ENCODE results near the gene KRT2. TPM values are rescaled to one million over a fixed set of nuclear protein-coding genes. Genes with fewer than 3 reads are reported as not detected.

Gene KRT2
- total and polyA plus RNA-seq, 2 donors (not counting 1 experiment from before 2014, with no cell fraction given), result 0.04 TPM; not detected in 1

DNA sequence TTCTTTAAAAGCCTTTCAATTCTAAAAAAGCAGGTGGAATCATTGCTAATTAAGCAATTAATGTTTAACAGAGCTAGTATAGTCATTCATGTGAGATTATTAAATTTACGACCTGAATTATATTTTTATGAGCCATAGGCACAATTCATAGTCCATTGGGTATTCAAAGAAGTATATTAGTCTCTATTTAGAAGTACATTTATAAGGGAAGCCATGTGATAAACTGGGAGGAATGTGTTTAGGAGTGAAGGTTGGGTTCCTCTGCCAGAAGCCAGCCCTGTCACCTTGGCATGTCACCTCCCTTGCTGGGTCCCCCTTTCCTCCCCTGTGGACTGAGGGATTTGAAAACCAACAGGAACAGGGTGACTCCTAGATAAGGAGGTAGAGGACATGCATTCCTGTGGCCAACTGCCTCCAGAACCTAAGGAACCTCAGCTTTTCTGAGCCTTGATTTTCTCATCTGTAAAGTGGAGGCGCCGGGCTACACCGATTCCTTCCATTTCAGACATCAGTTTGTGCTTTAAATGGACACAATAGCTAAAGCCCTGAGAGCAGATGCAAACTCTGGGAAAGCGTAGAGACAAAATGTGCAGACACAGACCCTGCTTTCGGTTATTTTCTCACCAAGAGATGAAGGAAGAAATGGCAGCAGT, 5.4 kb upstream of the KRT2 start:
- ATAC-seq (ENCODE audit: low read depth) (no peak), DNase-seq (no peak)
- no peak for TF ChIP-seq EZH2 (IDR thresholded peaks at IDR 0.05; ENCODE audit: borderline replicate concordance, insufficient read depth, low read depth, low read length, poor library complexity, severe bottlenecking)
- TF ChIP-seq, protein P1, sequence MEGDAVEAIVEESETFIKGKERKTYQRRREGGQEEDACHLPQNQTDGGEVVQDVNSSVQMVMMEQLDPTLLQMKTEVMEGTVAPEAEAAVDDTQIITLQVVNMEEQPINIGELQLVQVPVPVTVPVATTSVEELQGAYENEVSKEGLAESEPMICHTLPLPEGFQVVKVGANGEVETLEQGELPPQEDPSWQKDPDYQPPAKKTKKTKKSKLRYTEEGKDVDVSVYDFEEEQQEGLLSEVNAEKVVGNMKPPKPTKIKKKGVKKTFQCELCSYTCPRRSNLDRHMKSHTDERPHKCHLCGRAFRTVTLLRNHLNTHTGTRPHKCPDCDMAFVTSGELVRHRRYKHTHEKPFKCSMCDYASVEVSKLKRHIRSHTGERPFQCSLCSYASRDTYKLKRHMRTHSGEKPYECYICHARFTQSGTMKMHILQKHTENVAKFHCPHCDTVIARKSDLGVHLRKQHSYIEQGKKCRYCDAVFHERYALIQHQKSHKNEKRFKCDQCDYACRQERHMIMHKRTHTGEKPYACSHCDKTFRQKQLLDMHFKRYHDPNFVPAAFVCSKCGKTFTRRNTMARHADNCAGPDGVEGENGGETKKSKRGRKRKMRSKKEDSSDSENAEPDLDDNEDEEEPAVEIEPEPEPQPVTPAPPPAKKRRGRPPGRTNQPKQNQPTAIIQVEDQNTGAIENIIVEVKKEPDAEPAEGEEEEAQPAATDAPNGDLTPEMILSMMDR (IDR thresholded peaks at IDR 0.05), result no peak
- Histone ChIP-seq H3K4me2 (replicated peaks; ENCODE audit: low read depth, low read length, poor library complexity, severe bottlenecking) (no peak overlapping the region), H3K9ac (ENCODE audit: low read length) (no peak overlapping the region), H3K27me3 (replicated peaks in 1 of 4; ENCODE audit: control extremely low read depth in 1 of 4, control insufficient read depth in 3 of 4, insufficient read depth in 4 of 4, low read length in 3 of 4) (peaks cover 0 to 8% (median 0%) of the 10 kb centered on the region in 4 experiments), H3K36me3 (replicated peaks in 1 of 2; ENCODE audit: control extremely low read depth in 1 of 2, control insufficient read depth in 1 of 2, extremely low read depth in 1 of 2, insufficient read depth in 2 of 2, low read length in 1 of 2) (no peaks in the 10 kb centered on the region), H2AFZ (ENCODE audit: insufficient read depth, low read depth, low read length, poor library complexity, severe bottlenecking) (no peak overlapping the region), H3K79me2 (ENCODE audit: control insufficient read depth, insufficient read depth, low read length) (no peaks in the 10 kb centered on the region), H4K20me1 (ENCODE audit: control insufficient read depth, insufficient read depth, low read length, poor library complexity, severe bottlenecking) (no peaks in the 10 kb centered on the region), H3K27ac (ENCODE audit: low read length in 2 of 2) (no peak overlapping the region), H3K9me3 (ENCODE audit: control extremely low read depth in 1 of 3, control insufficient read depth in 2 of 3, insufficient read depth in 1 of 3, low read length in 2 of 3) (no peaks in the 10 kb centered on the region), H3K4me3 (ENCODE audit: control extremely low read depth in 1 of 5, extremely low read depth in 1 of 5, insufficient read depth in 1 of 5, low read depth in 2 of 5, low read length in 4 of 5) (no peak overlapping the region), H3K4me1 (ENCODE audit: control insufficient read depth in 2 of 2, insufficient read depth in 2 of 2, low read length in 2 of 2) (no peaks in the 10 kb centered on the region)
- intact Hi-C loops (cut with micrococcal nuclease), result no loop called here
- ChIA-PET POLR2A (no interaction called here), CTCF (no interaction called here)
- 87% methylated on average over 3 of the region's 6 CpGs for WGBS (ENCODE audit: insufficient coverage)
- H3K27me3 Mint-ChIP-seq, result peaks cover 27% of the 10 kb centered on the region
- H3K27ac Mint-ChIP-seq, result no peak overlapping the region
- H3K4me3 Mint-ChIP-seq, result no peak overlapping the region
- H3K4me1 Mint-ChIP-seq, result no peaks in the 10 kb centered on the region
- H3K9me3 Mint-ChIP-seq (ENCODE audit: insufficient read depth), result no peaks in the 10 kb centered on the region

DNA sequence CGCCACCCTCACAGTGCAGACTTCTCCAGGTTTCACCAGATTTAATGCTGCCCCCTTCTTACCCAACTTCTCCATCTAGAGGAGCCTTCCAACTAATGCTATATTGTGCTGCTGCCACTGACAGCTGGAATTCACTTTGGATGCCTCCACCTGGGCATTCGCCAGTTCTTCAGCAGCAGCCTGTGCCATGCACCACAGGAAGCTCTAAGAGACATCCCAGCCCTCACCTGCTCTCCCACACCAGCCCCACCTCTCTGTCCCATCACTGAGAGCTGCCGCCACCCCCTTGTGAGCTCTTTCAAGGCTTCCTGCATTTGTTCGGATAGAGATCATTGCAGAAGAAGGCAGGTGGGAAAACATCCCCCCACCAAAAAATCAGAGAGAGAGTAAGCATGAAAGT, 4.6 kb upstream of the KRT2 start:
- CTCF ChIA-PET, result no interaction called here
- DNase-seq, result no peak
- Mint-ChIP-seq H3K27ac (no peak overlapping the region), H3K4me1 (no peaks in the 10 kb centered on the region), H3K4me3 (no peak overlapping the region), H3K9me3 (ENCODE audit: insufficient read depth) (no peaks in the 10 kb centered on the region), H3K27me3 (peaks cover 25% of the 10 kb centered on the region)
- no peak overlapping the region for H2AFZ ChIP-seq (ENCODE audit: insufficient read depth, low read depth, low read length, poor library complexity, severe bottlenecking)
- ATAC-seq (ENCODE audit: low read depth), result no peak
- peaks cover 0 to 8% (median 0%) of the 10 kb centered on the region in 4 experiments for H3K27me3 ChIP-seq (replicated peaks in 1 of 4; ENCODE audit: control extremely low read depth in 1 of 4, control insufficient read depth in 3 of 4, insufficient read depth in 4 of 4, low read length in 3 of 4)
- WGBS (ENCODE audit: insufficient coverage), result 95% methylated on average over 2 of the region's 4 CpGs
- no peaks in the 10 kb centered on the region for H4K20me1 ChIP-seq (ENCODE audit: control insufficient read depth, insufficient read depth, low read length, poor library complexity, severe bottlenecking)
- no peaks in the 10 kb centered on the region for H3K79me2 ChIP-seq (ENCODE audit: control insufficient read depth, insufficient read depth, low read length)
- intact Hi-C loops (cut with micrococcal nuclease), result no loop called here
- no peak overlapping the region for H3K9ac ChIP-seq (ENCODE audit: low read length)
- TF ChIP-seq, protein P1 (IDR thresholded peaks at IDR 0.05), result no peak
- no peak for TF ChIP-seq EZH2 (IDR thresholded peaks at IDR 0.05; ENCODE audit: borderline replicate concordance, insufficient read depth, low read depth, low read length, poor library complexity, severe bottlenecking)
- H3K27ac ChIP-seq (ENCODE audit: low read length in 2 of 2), result no peak overlapping the region
- H3K9me3 ChIP-seq (ENCODE audit: control extremely low read depth in 1 of 3, control insufficient read depth in 2 of 3, insufficient read depth in 1 of 3, low read length in 2 of 3), result peaks cover 0 to 4% (median 3%) of the 10 kb centered on the region in 3 donors
- H3K36me3 ChIP-seq (replicated peaks in 1 of 2; ENCODE audit: control extremely low read depth in 1 of 2, control insufficient read depth in 1 of 2, extremely low read depth in 1 of 2, insufficient read depth in 2 of 2, low read length in 1 of 2), result no peaks in the 10 kb centered on the region
- H3K4me1 ChIP-seq (ENCODE audit: control insufficient read depth in 2 of 2, insufficient read depth in 2 of 2, low read length in 2 of 2), result no peaks in the 10 kb centered on the region
- H3K4me3 ChIP-seq (ENCODE audit: control extremely low read depth in 1 of 5, extremely low read depth in 1 of 5, insufficient read depth in 1 of 5, low read depth in 2 of 5, low read length in 4 of 5), result no peak overlapping the region
- POLR2A ChIA-PET, result no interaction called here
- no peak overlapping the region for H3K4me2 ChIP-seq (replicated peaks; ENCODE audit: low read depth, low read length, poor library complexity, severe bottlenecking)

Data from B cell (primary cell).